H9 (cell line): ENCODE measurements around the gene NAPB. TPM values are rescaled to one million over a fixed set of nuclear protein-coding genes. Genes with fewer than 3 reads are reported as not detected.

ENCODE experiments used
- DNase-seq: peaks from one replicate; pipeline ENCODE4 v3.0.0-alpha.2; 2017
- H2AFZ ChIP-seq: one replicate; pipeline ENCODE4 v1.6.1; 2013; ENCODE audit warnings: mild to moderate bottlenecking, low read length, control low read depth, moderate library complexity
- H2AK5ac ChIP-seq: 2 replicates; pipeline ENCODE4 v1.6.1; 2013; ENCODE audit warnings: low read length, control low read depth, mixed read lengths; ENCODE audit not compliant: insufficient read length
- H2BK120ac ChIP-seq: one replicate; pipeline ENCODE4 v1.6.1; 2013; ENCODE audit warnings: low read depth, mild to moderate bottlenecking, low read length, control low read depth, inconsistent platforms; ENCODE audit not compliant: poor library complexity, severe bottlenecking
- H2BK12ac ChIP-seq: 2 replicates; pipeline ENCODE4 v1.6.1; 2013; ENCODE audit warnings: low read length, control low read depth, mixed read lengths, low read depth; ENCODE audit not compliant: insufficient read length
- H2BK15ac ChIP-seq: 2 replicates; pipeline ENCODE4 v1.6.1; 2013; ENCODE audit warnings: low read depth, low read length, control low read depth
- H2BK20ac ChIP-seq: one replicate; pipeline ENCODE4 v1.6.1; 2013; ENCODE audit warnings: low read depth, mild to moderate bottlenecking, low read length, control low read depth, inconsistent platforms; ENCODE audit not compliant: poor library complexity, severe bottlenecking
- H2BK5ac ChIP-seq: 2 replicates; pipeline ENCODE4 v1.6.1; 2013; ENCODE audit warnings: low read length, control low read depth, mixed read lengths; ENCODE audit not compliant: insufficient read length
- H3K14ac ChIP-seq: 2 replicates; pipeline ENCODE4 v1.6.1; 2013; ENCODE audit warnings: low read length, control low read depth; ENCODE audit not compliant: insufficient read depth
- H3K18ac ChIP-seq: 2 replicates; pipeline ENCODE4 v1.6.1; 2013; ENCODE audit warnings: low read depth, mild to moderate bottlenecking, mixed read lengths, low read length, control low read depth; ENCODE audit not compliant: insufficient read length
- H3K23ac ChIP-seq: 2 replicates; pipeline ENCODE4 v1.6.1; 2013; ENCODE audit warnings: low read length, control low read depth, mixed read lengths, low read depth; ENCODE audit not compliant: insufficient read length
- H3K23me2 ChIP-seq: 2 replicates; pipeline ENCODE4 v1.6.1; 2013; ENCODE audit warnings: low read depth, mild to moderate bottlenecking, mixed read lengths, low read length, control low read depth; ENCODE audit not compliant: insufficient read length, poor library complexity, severe bottlenecking
- H3K27ac ChIP-seq: 2 replicates; pipeline ENCODE4 v1.5.1; 2013; ENCODE audit warnings: low read length, control low read depth, mixed read lengths, low read depth; ENCODE audit not compliant: insufficient read length
- H3K27me3 ChIP-seq: 2 replicates; pipeline ENCODE4 v1.6.1; 2013; ENCODE audit warnings: low read length, control low read depth, inconsistent platforms; ENCODE audit not compliant: insufficient read depth
- H3K4ac ChIP-seq: 2 replicates; pipeline ENCODE4 v1.6.1; 2013; ENCODE audit warnings: low read depth, mild to moderate bottlenecking, control low read depth, inconsistent platforms, low read length, moderate library complexity
- H3K4me1 ChIP-seq: 2 replicates; pipeline ENCODE4 v1.6.1; 2013; ENCODE audit warnings: low read length, control low read depth, inconsistent platforms; ENCODE audit not compliant: insufficient read depth
- H3K4me2 ChIP-seq: 2 replicates; pipeline ENCODE4 v1.6.1; 2013; ENCODE audit warnings: low read length, control low read depth, mixed read lengths; ENCODE audit not compliant: insufficient read length, insufficient read depth
- H3K56ac ChIP-seq: 2 replicates; pipeline ENCODE4 v1.6.1; 2013; ENCODE audit warnings: low read depth, mild to moderate bottlenecking, mixed read lengths, low read length, control low read depth; ENCODE audit not compliant: insufficient read length
- H3K79me1 ChIP-seq: 2 replicates; pipeline ENCODE4 v1.6.1; 2013; ENCODE audit warnings: low read depth, mild to moderate bottlenecking, moderate library complexity, low read length, control low read depth, inconsistent platforms; ENCODE audit not compliant: insufficient read depth, poor library complexity, severe bottlenecking
- H3K79me2 ChIP-seq: 2 replicates; pipeline ENCODE4 v1.6.1; 2013; ENCODE audit warnings: low read length, control low read depth, inconsistent platforms; ENCODE audit not compliant: insufficient read depth
- H3K9ac ChIP-seq: 2 replicates; pipeline ENCODE4 v1.6.1; 2013; ENCODE audit warnings: low read length, control low read depth, mixed read lengths; ENCODE audit not compliant: insufficient read length; ENCODE audit errors: extremely low read depth
- H3K9me3 ChIP-seq: one replicate; pipeline ENCODE4 v1.6.1; 2013; ENCODE audit warnings: low read depth, low read length, inconsistent platforms; ENCODE audit not compliant: control insufficient read depth
- H3T11ph ChIP-seq: one replicate; pipeline ENCODE4 v1.6.1; 2013; ENCODE audit warnings: mild to moderate bottlenecking, low read length, control low read depth, inconsistent platforms
- H4K20me1 ChIP-seq: one replicate; pipeline ENCODE4 v1.6.1; 2013; ENCODE audit not compliant: control insufficient read depth, insufficient read length, insufficient read depth
- H4K5ac ChIP-seq: 2 replicates; pipeline ENCODE4 v1.6.1; 2013; ENCODE audit warnings: low read depth, mild to moderate bottlenecking, mixed read lengths, low read length, control low read depth; ENCODE audit not compliant: insufficient read length
- H4K8ac ChIP-seq: replicated peaks from 2 replicates; pipeline ENCODE4 v1.6.1; 2013; ENCODE audit warnings: low read length, control low read depth, mixed read lengths, low read depth; ENCODE audit not compliant: insufficient read length
- H4K91ac ChIP-seq: 2 replicates; pipeline ENCODE4 v1.6.1; 2013; ENCODE audit warnings: low read depth, mild to moderate bottlenecking, moderate library complexity, mixed read lengths, low read length, control low read depth; ENCODE audit not compliant: insufficient read length
- H3K27ac Mint-ChIP-seq, 3 experiments: 2 replicates in 2 of 3; 3 replicates in 1 of 3; pipeline ENCODE4 v1.8.0; 2020 to 2021; ENCODE audit warnings: mixed read lengths in 3 of 3, mild to moderate bottlenecking in 1 of 3, moderate library complexity in 1 of 3
- H3K27me3 Mint-ChIP-seq: 2 replicates; pipeline ENCODE4 v1.8.0; 2021; ENCODE audit warnings: low read depth, mild to moderate bottlenecking, moderate library complexity, mixed read lengths
- H3K36me3 Mint-ChIP-seq, 3 experiments: 2 replicates in 2 of 3; 3 replicates in 1 of 3; pipeline ENCODE4 v1.8.0; 2020 to 2021; ENCODE audit warnings: low read depth in 3 of 3, mixed read lengths in 3 of 3; ENCODE audit not compliant: insufficient read depth in 1 of 3
- H3K4me1 Mint-ChIP-seq, 2 experiments: 2 replicates each; pipeline ENCODE4 v1.8.0; 2020; ENCODE audit warnings: mixed read lengths in 2 of 2
- H3K4me3 Mint-ChIP-seq, 2 experiments: 2 replicates in 1 of 2; 3 replicates in 1 of 2; pipeline ENCODE4 v1.8.0; 2020 to 2021; ENCODE audit warnings: mild to moderate bottlenecking in 2 of 2, mixed read lengths in 2 of 2, moderate library complexity in 1 of 2
- H3K9me3 Mint-ChIP-seq, 2 experiments: 2 replicates in 1 of 2; 3 replicates in 1 of 2; pipeline ENCODE4 v1.8.0; 2020; ENCODE audit warnings: mild to moderate bottlenecking in 2 of 2, mixed read lengths in 2 of 2, moderate library complexity in 1 of 2
- CTCF ChIP-seq: fragments of 200-600 bp; sonication (generic); conservative IDR thresholded peaks from 3 replicates; pipeline ENCODE4 v1.8.0; 2021; ENCODE audit warnings: antibody characterized with exemption, mild to moderate bottlenecking
- WGBS: extraction: QIAGEN DNeasy Blood & Tissue Kit; methylation state at CpG from one replicate; pipeline ENCODE4 v1.1.7; 2013; ENCODE audit warnings: missing lambda C conversion rate, low lambda C conversion rate, mixed read lengths; ENCODE audit not compliant: insufficient read length; ENCODE audit errors: extremely low coverage; 5-methylcytosine and 5-hydroxymethylcytosine counted together
- total RNA-seq: library from RNA; stranded (reverse); gene quantifications from 2 replicates; pipeline ENCODE4 v1.2.1, GENCODE V29; 2021

Gene NAPB
- total RNA-seq, 1 experiment from 2014 or later = 10.4 TPM

DNA sequence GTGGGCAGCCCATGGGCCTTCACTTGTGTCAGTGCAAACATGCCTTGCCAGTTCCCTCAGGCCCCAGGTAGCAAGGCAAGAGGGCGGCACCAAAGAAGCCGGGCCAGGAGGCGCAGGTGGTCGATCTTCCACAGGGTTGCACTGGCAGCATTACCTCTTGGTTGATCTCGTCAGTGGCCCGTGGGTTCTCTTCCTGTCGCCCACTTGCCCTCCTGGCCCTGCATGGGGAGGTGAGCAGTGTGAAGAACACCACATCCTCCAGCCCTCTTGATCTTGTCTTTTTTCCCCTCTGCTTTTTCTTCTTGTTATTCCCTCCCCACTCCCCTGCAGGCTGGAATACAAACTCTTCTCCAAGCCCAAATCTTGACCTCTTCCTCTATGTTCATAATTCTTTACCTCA is 34.4 kb upstream of the NAPB start:
- no peaks in the 10 kb centered on the region for H4K20me1 ChIP-seq
- no peak overlapping the region for H2AK5ac ChIP-seq
- H3K23ac ChIP-seq = no peak overlapping the region
- DNase-seq = no peak
- no peak overlapping the region for H3K18ac ChIP-seq
- no peaks in the 10 kb centered on the region for H3K79me1 ChIP-seq
- H3K23me2 ChIP-seq = no peaks in the 10 kb centered on the region
- no peak overlapping the region for H2BK5ac ChIP-seq
- H4K8ac ChIP-seq = no peak overlapping the region
- Mint-ChIP-seq H3K36me3 (peaks cover 3 to 6% (median 4%) of the 10 kb centered on the region in 3 experiments; a peak in 6 of 7 replicates), H3K27ac (no peak overlapping the region), H3K9me3 (peaks cover 0 to 5% of the 10 kb centered on the region in 2 experiments; a peak in 3 of 5 replicates), H3K4me3 (no peak overlapping the region), H3K27me3 (peaks cover 6% of the 10 kb centered on the region), H3K4me1 (peaks cover 17 to 18% of the 10 kb centered on the region in 2 experiments)
- TF ChIP-seq CTCF = no peak
- H3K27me3 ChIP-seq = no peaks in the 10 kb centered on the region
- no peak overlapping the region for H3K56ac ChIP-seq
- H4K5ac ChIP-seq = no peak overlapping the region
- H3K9me3 ChIP-seq = no peaks in the 10 kb centered on the region
- H4K91ac ChIP-seq = no peak overlapping the region
- no peak overlapping the region for H3K4ac ChIP-seq
- peaks cover 3% of the 10 kb centered on the region; the same call in 1 of the 2 replicates for H3K4me1 ChIP-seq
- no peak overlapping the region for H3K27ac ChIP-seq
- H3K9ac ChIP-seq = no peak overlapping the region
- no peak overlapping the region for H2BK12ac ChIP-seq
- H2BK120ac ChIP-seq = no peak overlapping the region
- H2AFZ ChIP-seq = no peak overlapping the region
- H3K4me2 ChIP-seq = no peak overlapping the region
- no peak overlapping the region for H2BK20ac ChIP-seq
- H3T11ph ChIP-seq = no peak overlapping the region
- H2BK15ac ChIP-seq = no peak overlapping the region
- no peaks in the 10 kb centered on the region for H3K79me2 ChIP-seq
- H3K14ac ChIP-seq = no peak overlapping the region
- WGBS = no CpG with 5 or more reads among the region's 7 CpGs
